BE2C (cell line): ENCODE measurements around the gene LRRC74B.

Source experiments
- DNase-seq: peaks from one replicate; pipeline ENCODE4 v3.0.0-alpha.2; 2020
- H3K27me3 ChIP-seq: fragments of 250-450 bp; sonication (Bioruptor Pico); 2 replicates; pipeline ENCODE4 v1.5.1; 2020; ENCODE audit warnings: mild to moderate bottlenecking
- H3K36me3 ChIP-seq: fragments of 250-450 bp; sonication (Bioruptor Pico); 2 replicates; pipeline ENCODE4 v1.5.1; 2020; ENCODE audit warnings: mild to moderate bottlenecking
- H3K4me1 ChIP-seq: fragments of 250-450 bp; sonication (Bioruptor Pico); 2 replicates; pipeline ENCODE4 v1.5.1; 2020
- H3K4me3 ChIP-seq: 2 replicates; pipeline ENCODE4 v1.5.1; 2011; ENCODE audit warnings: low read depth, low read length
- H3K9me3 ChIP-seq: fragments of 250-450 bp; sonication (Bioruptor Pico); 2 replicates; pipeline ENCODE4 v1.5.1; 2020
- TF ChIP-seq, protein P1 (sequence below): IDR thresholded peaks from 2 replicates; pipeline ENCODE4 v1.5.1; 2012; ENCODE audit warnings: mild to moderate bottlenecking, low read depth, low read length

Gene LRRC74B

GRCh38 chr22:21041937-21042336, 3.8 kb upstream of the LRRC74B start:
- no peaks in the 10 kb centered on the region for H3K27me3 ChIP-seq
- DNase-seq = no peak
- peaks cover 11% of the 10 kb centered on the region for H3K4me1 ChIP-seq
- no peak overlapping the region for H3K4me3 ChIP-seq
- no peaks in the 10 kb centered on the region for H3K36me3 ChIP-seq
- TF ChIP-seq, protein P1, sequence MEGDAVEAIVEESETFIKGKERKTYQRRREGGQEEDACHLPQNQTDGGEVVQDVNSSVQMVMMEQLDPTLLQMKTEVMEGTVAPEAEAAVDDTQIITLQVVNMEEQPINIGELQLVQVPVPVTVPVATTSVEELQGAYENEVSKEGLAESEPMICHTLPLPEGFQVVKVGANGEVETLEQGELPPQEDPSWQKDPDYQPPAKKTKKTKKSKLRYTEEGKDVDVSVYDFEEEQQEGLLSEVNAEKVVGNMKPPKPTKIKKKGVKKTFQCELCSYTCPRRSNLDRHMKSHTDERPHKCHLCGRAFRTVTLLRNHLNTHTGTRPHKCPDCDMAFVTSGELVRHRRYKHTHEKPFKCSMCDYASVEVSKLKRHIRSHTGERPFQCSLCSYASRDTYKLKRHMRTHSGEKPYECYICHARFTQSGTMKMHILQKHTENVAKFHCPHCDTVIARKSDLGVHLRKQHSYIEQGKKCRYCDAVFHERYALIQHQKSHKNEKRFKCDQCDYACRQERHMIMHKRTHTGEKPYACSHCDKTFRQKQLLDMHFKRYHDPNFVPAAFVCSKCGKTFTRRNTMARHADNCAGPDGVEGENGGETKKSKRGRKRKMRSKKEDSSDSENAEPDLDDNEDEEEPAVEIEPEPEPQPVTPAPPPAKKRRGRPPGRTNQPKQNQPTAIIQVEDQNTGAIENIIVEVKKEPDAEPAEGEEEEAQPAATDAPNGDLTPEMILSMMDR = no peak
- H3K9me3 ChIP-seq = no peaks in the 10 kb centered on the region

GRCh38 chr22:21042978-21043859, 2.5 kb upstream of the LRRC74B start:
- no peaks in the 10 kb centered on the region for H3K9me3 ChIP-seq
- H3K4me3 ChIP-seq = no peak overlapping the region
- TF ChIP-seq, protein P1 = no peak
- no peaks in the 10 kb centered on the region for H3K27me3 ChIP-seq
- no peak for DNase-seq
- no peaks in the 10 kb centered on the region for H3K36me3 ChIP-seq
- H3K4me1 ChIP-seq = peaks cover 7% of the 10 kb centered on the region

DNA sequence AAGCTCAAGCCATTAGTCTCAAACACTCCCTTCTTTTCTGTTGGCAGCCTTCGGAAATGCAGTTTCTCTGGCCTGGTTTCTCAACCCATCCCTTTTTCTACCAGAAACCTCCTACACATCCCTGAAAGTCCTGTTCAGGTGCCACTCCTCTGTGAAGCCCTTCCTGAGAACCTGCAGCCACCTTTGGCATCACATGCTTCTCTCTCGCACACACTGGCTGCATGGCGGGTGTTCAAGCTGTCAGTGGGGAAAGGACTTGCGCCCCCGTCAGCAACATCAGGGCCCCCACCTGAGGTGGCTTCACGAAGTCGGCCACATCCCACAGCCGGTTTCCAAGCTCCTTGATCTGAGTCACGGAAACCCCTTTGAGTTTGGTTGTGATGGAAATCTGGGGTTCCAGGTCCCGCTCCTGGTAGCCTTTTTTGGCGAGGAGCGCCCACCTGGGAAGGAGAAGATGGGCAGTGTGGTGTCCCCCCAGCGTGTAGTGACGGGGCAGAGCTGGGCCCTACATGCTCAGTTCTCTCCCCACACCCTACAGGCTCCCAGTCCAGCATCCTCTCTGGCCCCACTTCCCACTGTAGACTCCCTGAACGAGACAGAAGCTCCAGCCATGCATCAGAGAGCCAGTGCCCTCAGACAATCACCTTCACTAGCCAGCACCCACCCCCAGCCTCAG, 1.7 kb upstream of the LRRC74B start:
- DNase-seq = no peak
- Histone ChIP-seq H3K27me3 (no peaks in the 10 kb centered on the region), H3K4me3 (peak overlapping the region; percentile 60), H3K36me3 (no peaks in the 10 kb centered on the region), H3K4me1 (peaks cover 7% of the 10 kb centered on the region), H3K9me3 (no peaks in the 10 kb centered on the region)
- TF ChIP-seq, protein P1 = no peak

DNA sequence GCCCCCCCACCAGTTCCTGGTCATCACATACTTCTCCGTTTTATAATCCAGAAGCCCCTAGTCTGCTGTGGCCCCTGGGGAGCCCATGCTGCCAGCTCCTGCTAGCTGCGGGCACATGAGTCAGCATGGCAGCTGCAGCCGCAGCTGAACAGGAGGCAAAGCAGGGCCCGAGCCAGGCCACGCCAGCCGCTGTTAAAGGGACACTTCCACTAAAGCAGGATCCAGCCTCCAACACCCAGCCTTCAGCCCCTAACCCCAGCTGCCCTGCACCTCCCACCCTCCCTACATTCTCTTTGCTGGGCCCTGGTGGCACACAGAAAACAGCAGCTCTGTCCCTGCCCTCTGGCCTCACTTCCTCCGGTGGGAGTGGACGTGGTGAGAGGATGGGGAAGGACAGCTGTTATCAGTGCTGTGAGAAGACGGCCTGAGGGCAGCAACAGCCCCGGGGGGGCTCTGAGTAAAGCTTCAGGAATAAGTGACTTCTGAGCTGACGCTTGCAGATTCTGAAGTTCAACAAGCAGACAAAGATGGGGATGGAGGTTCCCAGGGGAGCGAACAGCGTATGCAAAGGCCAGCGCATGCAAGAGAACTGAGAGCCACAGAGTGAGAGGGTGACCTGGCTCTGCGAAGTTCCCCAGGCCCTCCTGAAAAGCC, 688 bp upstream of the LRRC74B start:
- H3K4me3 ChIP-seq = peak overlapping the region; percentile 60
- H3K9me3 ChIP-seq = no peaks in the 10 kb centered on the region
- no peaks in the 10 kb centered on the region for H3K27me3 ChIP-seq
- H3K4me1 ChIP-seq = peaks cover 7% of the 10 kb centered on the region
- no peaks in the 10 kb centered on the region for H3K36me3 ChIP-seq
- DNase-seq = peak; percentile 89
- TF ChIP-seq, protein P1 = no peak

GRCh38 chr22:21047035-21047661, 1.4 kb downstream of the LRRC74B start:
- DNase-seq = no peak
- Histone ChIP-seq H3K4me3 (no peak overlapping the region), H3K36me3 (no peaks in the 10 kb centered on the region), H3K4me1 (peaks cover 7% of the 10 kb centered on the region), H3K9me3 (no peaks in the 10 kb centered on the region), H3K27me3 (no peaks in the 10 kb centered on the region)
- TF ChIP-seq, protein P1 = no peak
